ENCODE data around the gene PLA2G4A. TPM values are rescaled to one million over a fixed set of nuclear protein-coding genes. Genes with fewer than 3 reads are reported as not detected.

PLA2G4A gene
- total RNA-seq, 1 donor from 2014 or later: 1.4 TPM

Other genes starting within 250 kb of the PLA2G4A start
- gene PTGS2, start 148.5 kb upstream of the PLA2G4A start, total RNA-seq: 0.77 TPM